GM12801 (cell line): ENCODE data around the gene WSCD1.

Experiments
- TF ChIP-seq, protein P1 (sequence below): IDR thresholded peaks from one replicate; pipeline ENCODE4 v1.5.1; 2011; ENCODE audit warnings: control low read depth; ENCODE audit not compliant: insufficient read length; ENCODE audit errors: extremely low read depth

Gene WSCD1

DNA sequence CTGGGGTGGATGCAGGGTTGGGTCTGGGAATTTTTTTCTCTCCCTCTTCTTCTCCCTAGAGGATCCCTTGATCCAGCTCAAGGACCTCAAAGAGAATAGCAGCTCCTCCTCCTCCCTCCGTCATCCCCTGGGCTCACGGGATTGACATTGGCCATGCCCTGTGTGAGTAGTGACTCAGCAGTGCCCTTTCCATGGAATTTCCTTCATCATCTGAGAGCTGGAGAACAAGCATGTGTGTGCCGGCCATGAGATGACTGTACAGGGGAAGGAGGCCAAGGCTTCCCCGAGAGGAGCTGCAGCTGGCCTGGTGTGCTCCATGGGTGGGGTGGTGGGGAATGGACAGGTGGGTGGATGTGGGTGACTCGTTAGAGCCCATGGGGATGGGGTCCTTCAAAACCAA lies 8.9 kb upstream of the WSCD1 start:
- TF ChIP-seq, protein P1, sequence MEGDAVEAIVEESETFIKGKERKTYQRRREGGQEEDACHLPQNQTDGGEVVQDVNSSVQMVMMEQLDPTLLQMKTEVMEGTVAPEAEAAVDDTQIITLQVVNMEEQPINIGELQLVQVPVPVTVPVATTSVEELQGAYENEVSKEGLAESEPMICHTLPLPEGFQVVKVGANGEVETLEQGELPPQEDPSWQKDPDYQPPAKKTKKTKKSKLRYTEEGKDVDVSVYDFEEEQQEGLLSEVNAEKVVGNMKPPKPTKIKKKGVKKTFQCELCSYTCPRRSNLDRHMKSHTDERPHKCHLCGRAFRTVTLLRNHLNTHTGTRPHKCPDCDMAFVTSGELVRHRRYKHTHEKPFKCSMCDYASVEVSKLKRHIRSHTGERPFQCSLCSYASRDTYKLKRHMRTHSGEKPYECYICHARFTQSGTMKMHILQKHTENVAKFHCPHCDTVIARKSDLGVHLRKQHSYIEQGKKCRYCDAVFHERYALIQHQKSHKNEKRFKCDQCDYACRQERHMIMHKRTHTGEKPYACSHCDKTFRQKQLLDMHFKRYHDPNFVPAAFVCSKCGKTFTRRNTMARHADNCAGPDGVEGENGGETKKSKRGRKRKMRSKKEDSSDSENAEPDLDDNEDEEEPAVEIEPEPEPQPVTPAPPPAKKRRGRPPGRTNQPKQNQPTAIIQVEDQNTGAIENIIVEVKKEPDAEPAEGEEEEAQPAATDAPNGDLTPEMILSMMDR: no peak

DNA sequence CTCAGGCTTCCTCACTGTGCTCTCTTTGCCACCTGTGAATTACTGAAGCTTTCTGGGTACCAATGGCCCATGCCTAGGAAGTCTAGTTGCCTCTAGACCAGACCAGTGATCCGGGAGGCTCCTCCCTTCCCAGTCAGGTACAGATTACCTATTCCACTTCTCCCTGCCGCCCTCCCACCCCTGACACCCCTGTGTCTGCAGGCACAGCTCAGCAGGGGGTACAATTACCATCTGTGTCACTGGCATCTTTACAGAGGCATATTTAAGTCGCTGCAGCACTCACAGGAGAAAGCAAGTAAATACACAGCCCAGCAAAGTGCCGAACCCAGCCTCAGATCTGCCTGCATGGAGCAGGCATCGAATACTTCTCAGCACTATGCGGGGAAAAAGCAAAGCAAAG lies 5.3 kb upstream of the WSCD1 start:
- TF ChIP-seq, protein P1: no peak

DNA sequence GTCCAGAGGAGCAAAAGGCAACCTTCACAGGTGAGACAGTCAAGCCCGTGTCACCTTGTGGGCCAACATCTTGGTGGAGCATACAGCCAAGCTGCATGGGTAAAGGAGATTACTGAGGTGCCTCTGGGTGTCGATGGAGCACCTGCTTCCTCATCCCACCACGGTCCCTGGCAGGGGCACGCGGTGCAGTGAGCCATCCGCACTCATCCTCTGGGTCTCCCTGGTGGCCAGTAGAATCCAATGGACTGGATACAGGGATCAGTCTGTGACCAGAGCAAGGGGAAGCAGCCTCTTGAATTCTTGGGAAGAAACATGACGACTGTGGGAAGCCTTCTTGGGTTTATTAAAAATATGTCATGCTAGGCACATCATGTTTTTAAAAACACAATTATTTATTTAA lies 4.8 kb upstream of the WSCD1 start:
- TF ChIP-seq, protein P1: no peak

DNA sequence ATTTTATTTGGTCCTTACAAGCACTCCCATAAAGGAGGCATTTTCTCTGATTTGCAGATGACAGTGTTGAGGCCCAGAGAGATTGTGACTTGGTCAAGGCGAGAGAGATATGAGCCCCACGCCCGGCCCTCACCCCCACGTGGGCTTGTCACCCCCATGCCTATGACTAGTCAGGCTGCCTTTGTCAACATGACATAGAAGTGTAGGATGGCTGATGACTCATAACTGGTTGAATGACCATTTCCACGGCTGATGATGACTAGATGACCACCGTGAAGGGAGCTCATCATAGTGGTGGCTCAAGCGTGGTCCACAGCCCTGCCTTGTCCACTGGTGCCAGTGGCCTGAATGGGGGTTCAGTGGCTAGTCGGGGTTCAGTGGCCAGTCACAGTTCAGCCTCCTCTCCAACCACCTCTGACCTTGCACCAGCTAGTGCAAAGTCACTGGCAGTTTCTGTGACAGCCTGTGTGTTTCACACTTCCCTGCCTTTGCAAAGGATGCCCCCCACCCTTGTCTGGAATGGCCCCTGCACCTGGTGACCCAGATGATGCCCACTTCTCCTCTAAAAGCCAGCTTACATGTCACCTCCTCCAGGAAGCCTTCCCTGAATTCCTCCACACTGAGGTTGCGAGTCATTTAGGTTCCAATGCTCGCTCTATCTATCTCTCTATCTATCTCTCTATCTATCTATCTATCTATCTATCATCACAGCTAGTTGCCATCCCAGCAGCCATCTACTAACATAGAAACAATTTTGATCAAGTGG lies 3.8 kb upstream of the WSCD1 start:
- TF ChIP-seq, protein P1: no peak

DNA sequence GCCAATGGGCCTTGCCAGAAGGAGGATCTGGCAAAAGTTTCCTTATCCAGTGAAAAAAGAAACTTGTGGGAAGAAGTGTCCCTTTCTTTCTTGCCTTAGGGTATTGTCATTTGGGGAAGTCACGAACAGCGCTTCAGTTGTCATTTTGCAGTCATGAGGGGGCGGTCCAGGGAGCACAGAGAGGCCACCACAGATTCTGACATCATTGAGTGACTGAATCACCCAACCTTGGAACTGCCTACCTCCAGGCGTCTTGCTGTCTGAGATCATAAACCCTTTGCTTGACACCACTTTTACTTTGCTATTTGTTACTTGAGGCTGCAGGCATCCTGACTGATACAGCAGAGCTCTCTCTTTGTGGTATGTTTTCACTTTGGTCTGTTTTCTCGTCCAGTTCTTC lies 3.1 kb upstream of the WSCD1 start:
- TF ChIP-seq, protein P1: no peak

DNA sequence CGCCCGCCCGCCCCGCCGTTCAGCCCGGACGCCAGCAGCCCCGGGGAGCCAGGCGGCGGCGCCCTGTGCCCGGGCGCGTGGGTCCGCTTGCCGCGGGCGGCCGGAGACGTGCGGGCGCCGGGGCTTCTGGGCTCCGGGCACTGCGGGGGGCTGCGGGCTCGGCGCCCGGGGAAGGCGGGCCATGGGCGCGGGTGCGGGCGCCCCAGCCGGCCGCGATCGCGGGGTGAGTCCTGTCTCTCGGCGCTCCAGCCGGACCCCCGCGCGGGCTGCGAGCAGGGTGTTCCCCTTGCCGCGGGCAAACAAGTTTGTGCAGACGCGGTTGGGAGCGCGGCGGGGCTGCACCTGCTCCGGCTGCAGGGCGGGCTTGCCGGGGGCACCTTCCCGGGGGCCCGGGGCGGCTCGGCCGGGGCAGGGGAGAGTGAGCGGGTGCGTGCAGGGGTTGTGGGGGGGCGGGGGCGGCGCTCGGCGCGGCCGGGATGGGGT lies 292 bp downstream of the WSCD1 start:
- TF ChIP-seq, protein P1: no peak

DNA sequence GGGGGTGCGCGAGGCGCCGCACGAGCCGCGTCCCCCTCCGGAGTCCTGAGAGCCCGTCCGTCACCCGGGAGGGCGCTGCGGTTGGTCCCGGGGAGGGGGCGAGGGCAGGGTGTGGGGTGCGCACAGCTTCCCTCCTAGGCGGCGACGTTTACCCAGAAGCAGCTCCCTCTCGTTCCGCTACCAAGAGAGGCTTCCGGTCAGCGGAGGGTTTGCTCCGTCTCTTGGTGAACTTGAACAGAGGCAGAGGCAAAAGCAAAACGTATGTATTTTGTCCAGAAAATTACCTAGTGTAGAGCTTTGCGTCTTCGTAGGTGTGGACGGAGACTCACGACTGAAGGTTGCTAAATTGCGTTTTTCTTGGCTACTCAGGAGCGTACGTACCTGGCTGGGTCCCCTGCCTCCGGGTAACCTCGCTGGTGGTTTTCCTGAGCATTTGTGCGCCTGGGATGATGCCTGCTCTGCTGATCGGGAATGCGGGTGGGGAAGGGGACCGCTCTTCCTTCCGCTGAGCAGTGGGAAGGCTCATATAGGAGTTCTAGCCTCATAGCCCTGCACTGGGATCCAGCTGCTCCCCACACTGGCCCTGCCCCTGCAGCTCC lies 833 bp downstream of the WSCD1 start:
- TF ChIP-seq, protein P1: no peak
